ENCODE data around the gene SYPL2.
"Not testable (repeated sequence)": the region's sequence is repeated elsewhere in the genome, so short reads cannot be mapped to it uniquely, and the experiment has no call there.

The SYPL2 gene

GRCh38 chr1:109441069-109441468 is 25.3 kb upstream of the SYPL2 start:
- TF ChIP-seq EZH2 (IDR thresholded peaks at IDR 0.05; ENCODE audit: borderline replicate concordance, low read length), result no peak
- TF ChIP-seq CTCF (IDR thresholded peaks at IDR 0.05; ENCODE audit: low read length), result no peak
- Histone ChIP-seq H4K20me1 (ENCODE audit: insufficient read depth, low read length) (no peaks in the 10 kb centered on the region), H3K9me3 (ENCODE audit: low read length) (no peaks in the 10 kb centered on the region), H3K36me3 (ENCODE audit: insufficient read depth, low read length) (no peaks in the 10 kb centered on the region; the same call in 1 of the 2 replicates), H3K4me2 (ENCODE audit: low read length) (no peak overlapping the region), H3K9me2 (ENCODE audit: low read depth, low read length) (no peaks in the 10 kb centered on the region), H3F3A (ENCODE audit: insufficient read depth, low read length) (no peaks in the 10 kb centered on the region), H3K4me3 (ENCODE audit: low read depth, low read length, poor library complexity, severe bottlenecking) (no peak overlapping the region), H3K27ac (ENCODE audit: low read depth, low read length, poor library complexity, severe bottlenecking) (no peak overlapping the region), H3K79me2 (ENCODE audit: insufficient read depth, low read length) (no peaks in the 10 kb centered on the region), H2AFZ (ENCODE audit: low read length) (no peak overlapping the region), H3K9ac (ENCODE audit: low read length) (no peak overlapping the region), H3K4me1 (ENCODE audit: insufficient read depth, low read length, severe bottlenecking) (no peaks in the 10 kb centered on the region), H3K27me3 (ENCODE audit: insufficient read depth, low read length) (0 out of 2 replicates have a peak, but pooled peaks cover 4% of the 10 kb centered on the region)

GRCh38 chr1:109443476-109443875 is 22.9 kb upstream of the SYPL2 start:
- no peaks in the 10 kb centered on the region for H3K9me3 ChIP-seq (ENCODE audit: low read length)
- no peak overlapping the region for H3K27ac ChIP-seq (ENCODE audit: low read depth, low read length, poor library complexity, severe bottlenecking)
- no peaks in the 10 kb centered on the region for H3K4me1 ChIP-seq (ENCODE audit: insufficient read depth, low read length, severe bottlenecking)
- H3K4me2 ChIP-seq (ENCODE audit: low read length), result no peak overlapping the region
- no peaks in the 10 kb centered on the region for H3K9me2 ChIP-seq (ENCODE audit: low read depth, low read length)
- TF ChIP-seq CTCF (IDR thresholded peaks at IDR 0.05; ENCODE audit: low read length), result no peak
- no peak for TF ChIP-seq EZH2 (IDR thresholded peaks at IDR 0.05; ENCODE audit: borderline replicate concordance, low read length)
- no peaks in the 10 kb centered on the region for H3K36me3 ChIP-seq (ENCODE audit: insufficient read depth, low read length)
- H2AFZ ChIP-seq (ENCODE audit: low read length), result no peak overlapping the region
- H3F3A ChIP-seq (ENCODE audit: insufficient read depth, low read length), result no peaks in the 10 kb centered on the region
- no peak overlapping the region for H3K4me3 ChIP-seq (ENCODE audit: low read depth, low read length, poor library complexity, severe bottlenecking)
- H3K27me3 ChIP-seq (ENCODE audit: insufficient read depth, low read length), result 0 out of 2 replicates have a peak, but pooled peaks cover 4% of the 10 kb centered on the region
- no peaks in the 10 kb centered on the region for H3K79me2 ChIP-seq (ENCODE audit: insufficient read depth, low read length)
- no peak overlapping the region for H3K9ac ChIP-seq (ENCODE audit: low read length)
- H4K20me1 ChIP-seq (ENCODE audit: insufficient read depth, low read length), result no peaks in the 10 kb centered on the region

- no peak for TF ChIP-seq CTCF (IDR thresholded peaks at IDR 0.05; ENCODE audit: low read length)
- H3K9me3 ChIP-seq (ENCODE audit: low read length), result 0 out of 2 replicates have a peak, but pooled peaks cover 3% of the 10 kb centered on the region
- 0 out of 2 replicates have a peak, but pooled peaks cover 4% of the 10 kb centered on the region for H3K27me3 ChIP-seq (ENCODE audit: insufficient read depth, low read length)
- no peaks in the 10 kb centered on the region for H4K20me1 ChIP-seq (ENCODE audit: insufficient read depth, low read length)
- H3K4me1 ChIP-seq (ENCODE audit: insufficient read depth, low read length, severe bottlenecking), result no peaks in the 10 kb centered on the region
- H3K36me3 ChIP-seq (ENCODE audit: insufficient read depth, low read length), result no peaks in the 10 kb centered on the region
- no peak overlapping the region for H3K4me3 ChIP-seq (ENCODE audit: low read depth, low read length, poor library complexity, severe bottlenecking)
- no peak overlapping the region for H2AFZ ChIP-seq (ENCODE audit: low read length)
- no peak overlapping the region for H3K9ac ChIP-seq (ENCODE audit: low read length)
- no peaks in the 10 kb centered on the region for H3F3A ChIP-seq (ENCODE audit: insufficient read depth, low read length)
- H3K27ac ChIP-seq (ENCODE audit: low read depth, low read length, poor library complexity, severe bottlenecking), result no peak overlapping the region
- H3K4me2 ChIP-seq (ENCODE audit: low read length), result no peak overlapping the region
- H3K79me2 ChIP-seq (ENCODE audit: insufficient read depth, low read length), result no peaks in the 10 kb centered on the region
- no peaks in the 10 kb centered on the region for H3K9me2 ChIP-seq (ENCODE audit: low read depth, low read length)
Observed at GRCh38 chr1:109444346-109444745, 22.0 kb upstream of the SYPL2 start.

- not testable (repeated sequence) for H3K4me3 ChIP-seq (ENCODE audit: low read depth, low read length, poor library complexity, severe bottlenecking); H3K79me2 ChIP-seq (ENCODE audit: insufficient read depth, low read length); H3K9me2 ChIP-seq (ENCODE audit: low read depth, low read length); H3K27me3 ChIP-seq (ENCODE audit: insufficient read depth, low read length); H3F3A ChIP-seq (ENCODE audit: insufficient read depth, low read length); H2AFZ ChIP-seq (ENCODE audit: low read length); H3K4me2 ChIP-seq (ENCODE audit: low read length); H3K36me3 ChIP-seq (ENCODE audit: insufficient read depth, low read length); H3K9me3 ChIP-seq (ENCODE audit: low read length); H3K4me1 ChIP-seq (ENCODE audit: insufficient read depth, low read length, severe bottlenecking); H3K9ac ChIP-seq (ENCODE audit: low read length); H4K20me1 ChIP-seq (ENCODE audit: insufficient read depth, low read length); H3K27ac ChIP-seq (ENCODE audit: low read depth, low read length, poor library complexity, severe bottlenecking)
Observed at GRCh38 chr1:109445949-109446695, 20.2 kb upstream of the SYPL2 start.
